ENCODE measurements around the gene PDS5A. TPM values are rescaled to one million over a fixed set of nuclear protein-coding genes. Genes with fewer than 3 reads are reported as not detected.
"Not testable (repeated sequence)": the region's sequence is repeated elsewhere in the genome, so short reads cannot be mapped to it uniquely, and the experiment has no call there.

PDS5A gene
- total and polyA plus RNA-seq, 8 donors: 12.1 to 42.6 (median 27.2) TPM

GRCh38 chr4:39808231-39808749 is 169.4 kb downstream of the PDS5A start:
- no peak for FAIRE-seq
- Histone ChIP-seq H3K4me1 (no peaks in the 10 kb centered on the region), H3K27me3 (no peaks in the 10 kb centered on the region), H3K36me3 (no peaks in the 10 kb centered on the region), H3K4me3 (no peak overlapping the region), H3K27ac (no peak overlapping the region), H3K9me3 (no peaks in the 10 kb centered on the region)
- no peak for TF ChIP-seq CTCF (IDR thresholded peaks at IDR 0.05)
- 68 to 77% methylated on average over 8 of the region's 8 CpGs for WGBS, 2 donors
- no peak for ATAC-seq
- intact Hi-C loops (cut with DNase I): no loop called here
- no peak for DNase-seq

GRCh38 chr4:39802005-39802404 is 175.7 kb downstream of the PDS5A start:
- FAIRE-seq: no peak
- no peaks in the 10 kb centered on the region for H3K27me3 ChIP-seq
- H3K4me1 ChIP-seq: no peaks in the 10 kb centered on the region
- H3K4me3 ChIP-seq: no peak overlapping the region
- no peak overlapping the region for H3K27ac ChIP-seq
- no peak for TF ChIP-seq CTCF (IDR thresholded peaks at IDR 0.05)
- no peak for DNase-seq
- intact Hi-C loops (cut with DNase I): no loop called here
- ATAC-seq: no peak
- H3K9me3 ChIP-seq: no peaks in the 10 kb centered on the region
- WGBS, 2 donors: 65 to 88% methylated on average over 4 of the region's 4 CpGs
- H3K36me3 ChIP-seq: no peaks in the 10 kb centered on the region

- DNase-seq, H3K9me3 ChIP-seq, ATAC-seq: not testable (repeated sequence)
These were observed 184.7 kb downstream of the PDS5A start for GRCh38 chr4:39792976-39793375.

GRCh38 chr4:39792529-39792928 is 185.2 kb downstream of the PDS5A start:
- Histone ChIP-seq H3K27me3 (no peaks in the 10 kb centered on the region), H3K36me3 (no peaks in the 10 kb centered on the region), H3K27ac (no peak overlapping the region), H3K4me3 (no peak overlapping the region), H3K9me3 (no peaks in the 10 kb centered on the region), H3K4me1 (no peaks in the 10 kb centered on the region)
- no peak for TF ChIP-seq CTCF (IDR thresholded peaks at IDR 0.05)
- FAIRE-seq (no peak), DNase-seq (no peak), ATAC-seq (no peak)
- intact Hi-C loops (cut with DNase I): no loop called here
- 85 to 87% methylated on average over 3 of the region's 3 CpGs for WGBS, 2 donors

More at GRCh38 chr4:39792976-39793375, 184.7 kb downstream of the PDS5A start:
- WGBS, 2 donors: 88 to 97% methylated on average over 13 of the region's 13 CpGs
- H3K4me3 ChIP-seq; H3K27ac ChIP-seq; FAIRE-seq; intact Hi-C loops (cut with DNase I); H3K36me3 ChIP-seq; H3K27me3 ChIP-seq; H3K4me1 ChIP-seq: not testable (repeated sequence)

- Histone ChIP-seq H3K27ac (no peak overlapping the region), H3K4me1 (no peaks in the 10 kb centered on the region), H3K27me3 (no peaks in the 10 kb centered on the region), H3K4me3 (no peak overlapping the region), H3K9me3 (no peaks in the 10 kb centered on the region), H3K36me3 (no peaks in the 10 kb centered on the region)
- TF ChIP-seq CTCF (IDR thresholded peaks at IDR 0.05): no peak
- no peak for DNase-seq
- intact Hi-C loops (cut with DNase I): no loop called here
- 75 to 80% methylated on average over 5 of the region's 5 CpGs for WGBS, 2 donors
- no peak for ATAC-seq
- no peak for FAIRE-seq
These were observed 185.6 kb downstream of the PDS5A start for GRCh38 chr4:39792128-39792527.

Data from pancreas (tissue), 10 donors.